HEK293 (cell line): Measurements from ENCODE around the gene PRCC.
A peak's percentile ranks its signal among the peaks of the same experiment; 100 is the strongest.

Source experiments
- CTCF ChIA-PET: fragments of 350-600 bp; formaldehyde crosslinking; extraction: SDS; loops from one replicate; lab custom pipeline; 2021; ENCODE audit warnings: antibody characterized with exemption; lab: Yijun Ruan, JAX
- POLR2A ChIA-PET: fragments of 300-600 bp; formaldehyde crosslinking; extraction: SDS; loops from one replicate; lab custom pipeline; 2020; ENCODE audit warnings: antibody characterized with exemption, inconsistent platforms; lab: Yijun Ruan, JAX
- H3K27ac ChIP-seq: fragments of 200-500 bp; sonication (Bioruptor generic); 2 replicates; pipeline ENCODE4 v1.5.1; 2014; ENCODE audit warnings: low read depth, low read length, control low read depth, inconsistent platforms; ENCODE audit errors: extremely low read depth
- H3K36me3 ChIP-seq, 2 experiments: fragments of 200-500 bp in 1 of 2; sonication (Bioruptor generic) in 1 of 2; 1 replicate in 1 of 2; 2 replicates in 1 of 2; pipeline ENCODE4 v1.5.1; 2014 to 2017; ENCODE audit warnings: inconsistent platforms in 2 of 2, low read length in 2 of 2; ENCODE audit not compliant: control insufficient read depth in 2 of 2, insufficient read depth in 1 of 2
- H3K4me1 ChIP-seq: fragments of 200-500 bp; sonication (Bioruptor generic); 2 replicates; pipeline ENCODE4 v1.5.1; 2014; ENCODE audit warnings: mild to moderate bottlenecking, low read length, inconsistent platforms; ENCODE audit not compliant: control insufficient read depth, insufficient read depth
- H3K4me3 ChIP-seq: 2 replicates; pipeline ENCODE4 v1.5.1; 2011; ENCODE audit warnings: low read depth, mild to moderate bottlenecking, control low read depth, low read length, moderate library complexity
- H3K9me3 ChIP-seq: fragments of 200-500 bp; sonication (Bioruptor generic); 2 replicates; pipeline ENCODE4 v1.5.1; 2014; ENCODE audit warnings: low read depth, low read length, inconsistent platforms; ENCODE audit not compliant: control insufficient read depth, insufficient read depth
- CTCF ChIP-seq: fragments of 450-650 bp; formaldehyde crosslinking; IDR thresholded peaks from 2 replicates; pipeline ENCODE4 v1.5.1; 2016; ENCODE audit warnings: missing biosample characterization, missing genetic modification characterization
- GLIS2 ChIP-seq: fragments of 450-650 bp; formaldehyde crosslinking; IDR thresholded peaks from 2 replicates; pipeline ENCODE4 v1.5.1; 2016; ENCODE audit warnings: missing biosample characterization, missing genetic modification characterization
- SALL2 ChIP-seq: fragments of 450-650 bp; formaldehyde crosslinking; IDR thresholded peaks from 2 replicates; pipeline ENCODE4 v1.5.0; 2017; ENCODE audit warnings: missing biosample characterization, mild to moderate bottlenecking, missing genetic modification characterization, borderline replicate concordance
- SP7 ChIP-seq: fragments of 450-650 bp; formaldehyde crosslinking; IDR thresholded peaks from 2 replicates; pipeline ENCODE4 v1.5.1; 2016; ENCODE audit warnings: missing biosample characterization, missing genetic modification characterization
- ZBTB17 ChIP-seq: fragments of 450-650 bp; formaldehyde crosslinking; IDR thresholded peaks from 2 replicates; pipeline ENCODE4 v1.5.1; 2016; ENCODE audit warnings: missing biosample characterization, missing genetic modification characterization
- ZBTB48 ChIP-seq: fragments of 450-650 bp; formaldehyde crosslinking; IDR thresholded peaks from 2 replicates; pipeline ENCODE4 v1.5.1; 2016; ENCODE audit warnings: missing biosample characterization, missing genetic modification characterization
- ZNF449 ChIP-seq: fragments of 450-650 bp; formaldehyde crosslinking; IDR thresholded peaks from 2 replicates; pipeline ENCODE4 v1.5.1; 2017; ENCODE audit warnings: missing biosample characterization, mild to moderate bottlenecking, missing genetic modification characterization, moderate library complexity
- ZNF654 ChIP-seq: fragments of 450-650 bp; formaldehyde crosslinking; IDR thresholded peaks from 2 replicates; pipeline ENCODE4 v1.5.1; 2016; ENCODE audit warnings: low read depth, missing biosample characterization, missing genetic modification characterization
- ZNF670 ChIP-seq: fragments of 450-650 bp; formaldehyde crosslinking; IDR thresholded peaks from 2 replicates; pipeline ENCODE4 v1.5.1; 2016; ENCODE audit warnings: missing biosample characterization, missing genetic modification characterization, low read depth
- TF ChIP-seq, protein P1 (sequence below): fragments of 450-650 bp; formaldehyde crosslinking; IDR thresholded peaks from 2 replicates; pipeline ENCODE4; 2016; ENCODE audit warnings: missing biosample characterization, missing genetic modification characterization
- TF ChIP-seq, protein P2 (sequence below): fragments of 450-650 bp; formaldehyde crosslinking; IDR thresholded peaks from 2 replicates; pipeline ENCODE4 v1.5.1; 2016; ENCODE audit warnings: missing biosample characterization, missing genetic modification characterization
- TF ChIP-seq, protein P3 (sequence below): fragments of 450-650 bp; formaldehyde crosslinking; IDR thresholded peaks from 2 replicates; pipeline ENCODE4 v1.5.1; 2016; ENCODE audit warnings: missing biosample characterization, missing genetic modification characterization

PRCC gene

DNA sequence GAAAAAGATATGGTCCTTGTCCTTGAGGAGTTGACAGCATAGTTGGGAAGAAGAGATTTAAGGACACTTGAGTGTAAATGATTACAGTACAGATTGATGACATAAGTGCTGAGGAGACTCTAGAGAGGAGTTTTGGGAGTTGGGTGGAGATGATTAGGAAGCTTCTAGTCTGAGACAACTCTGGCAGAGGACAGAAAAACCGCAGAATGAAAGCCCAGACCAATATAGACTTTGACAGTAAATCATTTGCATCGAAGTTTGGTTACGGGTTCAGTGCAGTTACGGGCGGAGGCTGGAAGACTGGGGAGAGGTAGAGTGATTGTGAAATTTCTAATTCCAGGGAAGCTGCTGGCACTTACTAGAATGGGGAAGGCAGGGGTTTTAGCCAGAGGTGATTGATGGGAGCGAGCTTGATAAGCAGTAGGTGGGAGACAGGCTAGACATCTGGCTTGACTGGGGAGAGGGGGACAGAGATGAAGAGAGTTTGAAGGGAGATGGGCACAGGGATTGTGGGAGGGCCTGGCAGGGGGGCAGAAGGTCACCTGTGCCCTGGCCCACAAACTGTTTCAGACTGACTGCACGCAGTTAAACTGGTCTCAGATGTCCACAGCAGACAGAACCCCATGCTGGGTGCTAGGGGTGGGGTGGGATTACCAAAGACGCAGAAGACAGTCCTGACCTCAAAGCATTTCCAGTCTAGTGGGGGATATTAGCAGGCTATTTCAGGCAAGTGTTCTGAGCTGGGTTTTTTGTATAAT, 29.2 kb downstream of the PRCC start (continued):
- TF ChIP-seq ZNF670 (tag by site-specific recombination), result no peak
- TF ChIP-seq, protein P1, sequence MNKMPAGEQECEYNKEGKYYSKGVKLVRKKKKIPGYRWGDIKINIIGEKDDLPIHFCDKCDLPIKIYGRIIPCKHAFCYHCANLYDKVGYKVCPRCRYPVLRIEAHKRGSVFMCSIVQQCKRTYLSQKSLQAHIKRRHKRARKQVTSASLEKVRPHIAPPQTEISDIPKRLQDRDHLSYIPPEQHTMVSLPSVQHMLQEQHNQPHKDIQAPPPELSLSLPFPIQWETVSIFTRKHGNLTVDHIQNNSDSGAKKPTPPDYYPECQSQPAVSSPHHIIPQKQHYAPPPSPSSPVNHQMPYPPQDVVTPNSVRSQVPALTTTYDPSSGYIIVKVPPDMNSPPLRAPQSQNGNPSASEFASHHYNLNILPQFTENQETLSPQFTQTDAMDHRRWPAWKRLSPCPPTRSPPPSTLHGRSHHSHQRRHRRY (tag by site-specific recombination), result no peak
- peak; percentile 95 for TF ChIP-seq SP7 (tag by site-specific recombination)
- TF ChIP-seq, protein P2, sequence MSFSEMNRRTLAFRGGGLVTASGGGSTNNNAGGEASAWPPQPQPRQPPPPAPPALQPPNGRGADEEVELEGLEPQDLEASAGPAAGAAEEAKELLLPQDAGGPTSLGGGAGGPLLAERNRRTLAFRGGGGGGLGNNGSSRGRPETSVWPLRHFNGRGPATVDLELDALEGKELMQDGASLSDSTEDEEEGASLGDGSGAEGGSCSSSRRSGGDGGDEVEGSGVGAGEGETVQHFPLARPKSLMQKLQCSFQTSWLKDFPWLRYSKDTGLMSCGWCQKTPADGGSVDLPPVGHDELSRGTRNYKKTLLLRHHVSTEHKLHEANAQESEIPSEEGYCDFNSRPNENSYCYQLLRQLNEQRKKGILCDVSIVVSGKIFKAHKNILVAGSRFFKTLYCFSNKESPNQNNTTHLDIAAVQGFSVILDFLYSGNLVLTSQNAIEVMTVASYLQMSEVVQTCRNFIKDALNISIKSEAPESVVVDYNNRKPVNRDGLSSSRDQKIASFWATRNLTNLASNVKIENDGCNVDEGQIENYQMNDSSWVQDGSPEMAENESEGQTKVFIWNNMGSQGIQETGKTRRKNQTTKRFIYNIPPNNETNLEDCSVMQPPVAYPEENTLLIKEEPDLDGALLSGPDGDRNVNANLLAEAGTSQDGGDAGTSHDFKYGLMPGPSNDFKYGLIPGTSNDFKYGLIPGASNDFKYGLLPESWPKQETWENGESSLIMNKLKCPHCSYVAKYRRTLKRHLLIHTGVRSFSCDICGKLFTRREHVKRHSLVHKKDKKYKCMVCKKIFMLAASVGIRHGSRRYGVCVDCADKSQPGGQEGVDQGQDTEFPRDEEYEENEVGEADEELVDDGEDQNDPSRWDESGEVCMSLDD (tag by site-specific recombination), result no peak
- TF ChIP-seq GLIS2 (tag by site-specific recombination), result 0 out of 2 replicates have a peak, but pooled peaks have one; percentile 25
- no peak for TF ChIP-seq ZNF449

GRCh38 chr1:156797212-156797871, 30.0 kb downstream of the PRCC start:
- TF ChIP-seq SALL2, result no peak
- 0 out of 2 replicates have a peak, but pooled peaks have one; percentile 33 for TF ChIP-seq ZBTB17
- TF ChIP-seq ZBTB48 (tag by site-specific recombination), result no peak
- TF ChIP-seq CTCF (tag by site-specific recombination), result 0 out of 2 replicates have a peak, but pooled peaks have one; percentile 47
- TF ChIP-seq, protein P3, sequence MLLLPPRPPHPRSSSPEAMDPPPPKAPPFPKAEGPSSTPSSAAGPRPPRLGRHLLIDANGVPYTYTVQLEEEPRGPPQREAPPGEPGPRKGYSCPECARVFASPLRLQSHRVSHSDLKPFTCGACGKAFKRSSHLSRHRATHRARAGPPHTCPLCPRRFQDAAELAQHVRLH (tag by site-specific recombination), result no peak
- peak; percentile 61 for TF ChIP-seq ZNF654 (tag by site-specific recombination)
- TF ChIP-seq, all 188 proteins: peak for 3
- ChIA-PET POLR2A (interaction anchor here (0.9 kb wide), 1 partner anchor 69 kb away, joined by 3 read pairs; the partner anchor contains the start of genes ISG20L2 and METTL25B), CTCF (interaction anchor here (0.6 to 7.7 kb wide), 26 partner anchors 8 to 590 kb away, joined by 3 to 80 read pairs (median 4); partner anchors contain the start of genes INSRR and NTRK1)
- no peaks in the 10 kb centered on the region for H3K9me3 ChIP-seq
- peaks cover 36 to 95% of the 10 kb centered on the region in 2 experiments for H3K36me3 ChIP-seq
- no peaks in the 10 kb centered on the region for H3K4me1 ChIP-seq
- H3K27ac ChIP-seq, result no peak overlapping the region
- H3K4me3 ChIP-seq, result no peak overlapping the region
